Activated naive CD8-positive, alpha-beta T cell treated with anti-CD3 and anti-CD28 coated beads, Interleukin-2, amount 50 U/mL, for 24 hours (primary cell): Measurements from ENCODE around the gene ABCE1.

ENCODE experiments used
- ATAC-seq: fragments of 150-1000 bp; cut with Tn5 transposase; one replicate; pipeline ENCODE4 v1.10.0; 2021
- DNase-seq: peaks from one replicate; pipeline ENCODE4 v3.0.0; 2021
- H3K27ac Mint-ChIP-seq: one replicate; pipeline ENCODE4 v1.8.0; 2021; ENCODE audit warnings: mild to moderate bottlenecking, mixed read lengths
- H3K27me3 Mint-ChIP-seq: one replicate; pipeline ENCODE4 v1.8.0; 2021; ENCODE audit warnings: mixed read lengths
- H3K36me3 Mint-ChIP-seq: one replicate; pipeline ENCODE4 v1.8.0; 2021; ENCODE audit warnings: low read depth, mixed read lengths
- H3K4me1 Mint-ChIP-seq: one replicate; pipeline ENCODE4 v1.8.0; 2021; ENCODE audit warnings: mixed read lengths
- H3K4me3 Mint-ChIP-seq: one replicate; pipeline ENCODE4 v1.8.0; 2021; ENCODE audit warnings: mild to moderate bottlenecking, moderate library complexity, mixed read lengths
- H3K9me3 Mint-ChIP-seq: one replicate; pipeline ENCODE4 v1.8.0; 2021; ENCODE audit warnings: mixed read lengths

ABCE1 gene

DNA sequence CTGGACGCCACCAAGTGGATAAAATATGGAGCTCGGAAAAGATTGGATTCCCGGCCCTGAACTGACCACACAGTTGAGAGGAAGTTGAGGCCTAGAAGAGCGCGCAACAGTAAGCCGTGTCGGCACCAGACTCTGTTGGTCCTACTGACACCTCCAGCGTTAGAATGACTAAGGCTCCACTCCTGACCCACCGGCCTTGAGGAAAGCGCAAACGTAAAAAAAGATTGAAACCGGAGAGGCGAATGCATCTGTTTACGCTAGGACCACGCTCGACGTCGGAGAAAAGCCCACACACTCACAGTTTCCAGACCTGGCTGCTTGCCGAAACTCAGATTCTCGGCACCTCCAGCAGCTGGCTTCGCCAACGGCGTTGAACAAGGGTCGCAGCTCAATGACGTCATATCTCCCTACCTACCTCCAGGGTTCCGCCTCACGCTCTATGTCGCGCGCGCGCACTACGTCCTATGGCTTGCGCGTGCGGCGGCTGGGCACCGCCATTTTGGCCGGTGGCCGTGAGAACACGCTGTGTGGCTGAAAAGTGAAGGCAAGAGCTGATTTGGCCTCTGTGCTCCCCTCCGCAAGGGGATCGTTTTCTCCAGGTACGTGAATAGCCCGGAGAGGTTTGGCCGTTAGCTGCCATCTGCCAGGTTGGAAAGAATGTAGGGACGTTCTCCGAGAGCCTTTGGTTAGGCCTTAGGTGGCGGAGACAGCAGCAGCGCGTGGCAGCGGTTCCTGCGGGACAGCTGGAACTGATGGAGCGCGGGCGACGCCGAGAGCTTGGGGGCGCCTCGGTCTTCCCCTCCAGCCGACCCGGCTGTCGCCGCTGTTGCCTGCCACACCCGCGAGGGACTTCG lies at the start of gene ABCE1, which contains the start of gene ANAPC10:
Gene ABCE1, plus strand, starts transcription at position 491 of the 854 bp plus-strand sequence. CDS start 6,102 bp downstream, outside the sequence.
Gene ANAPC10, minus strand, starts transcription at position 376 of the 854 bp plus-strand sequence. CDS start 2,097 bp downstream, outside the sequence.
- peak; percentile 97 for DNase-seq
- H3K9me3 Mint-ChIP-seq = no peaks in the 10 kb centered on the region
- H3K27ac Mint-ChIP-seq = peak within 1 kb of the TSS; percentile 98
- H3K4me1 Mint-ChIP-seq = peaks cover 39% of the 10 kb centered on the region
- no peak within 1 kb of the TSS for H3K4me3 Mint-ChIP-seq
- ATAC-seq = peak; percentile 94
- H3K27me3 Mint-ChIP-seq = peaks cover 3% of the 10 kb centered on the region
- peaks cover 52% of the 10 kb centered on the region for H3K36me3 Mint-ChIP-seq

GRCh38 chr4:145048817-145049216 lies 49.3 kb upstream of the ABCE1 start:
- Mint-ChIP-seq H3K4me3 (no peak overlapping the region), H3K27me3 (no peaks in the 10 kb centered on the region), H3K9me3 (no peaks in the 10 kb centered on the region), H3K27ac (no peak overlapping the region), H3K4me1 (peaks cover 6% of the 10 kb centered on the region), H3K36me3 (peaks cover 9% of the 10 kb centered on the region)
- DNase-seq = no peak
- ATAC-seq = no peak

GRCh38 chr4:145049241-145049640 lies 48.9 kb upstream of the ABCE1 start:
- no peak overlapping the region for H3K4me3 Mint-ChIP-seq
- no peak for ATAC-seq
- H3K9me3 Mint-ChIP-seq = no peaks in the 10 kb centered on the region
- no peak for DNase-seq
- H3K36me3 Mint-ChIP-seq = peaks cover 9% of the 10 kb centered on the region
- no peaks in the 10 kb centered on the region for H3K27me3 Mint-ChIP-seq
- peaks cover 6% of the 10 kb centered on the region for H3K4me1 Mint-ChIP-seq
- H3K27ac Mint-ChIP-seq = no peak overlapping the region

GRCh38 chr4:145055533-145056257 lies 42.4 kb upstream of the ABCE1 start:
- Mint-ChIP-seq H3K4me1 (peaks cover 30% of the 10 kb centered on the region), H3K27ac (no peak overlapping the region), H3K36me3 (peaks cover 10% of the 10 kb centered on the region), H3K4me3 (no peak overlapping the region), H3K27me3 (no peaks in the 10 kb centered on the region), H3K9me3 (no peaks in the 10 kb centered on the region)
- ATAC-seq (peak; percentile 39), DNase-seq (no peak)

GRCh38 chr4:145056325-145057130 lies 41.6 kb upstream of the ABCE1 start:
- Mint-ChIP-seq H3K4me3 (no peak overlapping the region), H3K9me3 (no peaks in the 10 kb centered on the region), H3K4me1 (peaks cover 30% of the 10 kb centered on the region), H3K27me3 (no peaks in the 10 kb centered on the region), H3K27ac (no peak overlapping the region), H3K36me3 (peaks cover 10% of the 10 kb centered on the region)
- DNase-seq (no peak), ATAC-seq (peak; percentile 74)

- DNase-seq (no peak), ATAC-seq (no peak)
- no peak overlapping the region for H3K27ac Mint-ChIP-seq
- H3K4me1 Mint-ChIP-seq = peaks cover 30% of the 10 kb centered on the region
- H3K4me3 Mint-ChIP-seq = no peak overlapping the region
- H3K9me3 Mint-ChIP-seq = no peaks in the 10 kb centered on the region
- H3K27me3 Mint-ChIP-seq = no peaks in the 10 kb centered on the region
- peaks cover 10% of the 10 kb centered on the region for H3K36me3 Mint-ChIP-seq
These were observed 39.9 kb upstream of the ABCE1 start for GRCh38 chr4:145058256-145058655.

GRCh38 chr4:145061318-145061920 lies 36.7 kb upstream of the ABCE1 start:
- DNase-seq = no peak
- Mint-ChIP-seq H3K27ac (no peak overlapping the region), H3K36me3 (peaks cover 4% of the 10 kb centered on the region), H3K27me3 (no peaks in the 10 kb centered on the region), H3K4me1 (peaks cover 21% of the 10 kb centered on the region), H3K9me3 (no peaks in the 10 kb centered on the region), H3K4me3 (no peak overlapping the region)
- no peak for ATAC-seq

GRCh38 chr4:145066063-145066501 lies 32.0 kb upstream of the ABCE1 start:
- peaks cover 11% of the 10 kb centered on the region for H3K4me1 Mint-ChIP-seq
- no peak for ATAC-seq
- H3K9me3 Mint-ChIP-seq = no peaks in the 10 kb centered on the region
- H3K36me3 Mint-ChIP-seq = peaks cover 8% of the 10 kb centered on the region
- no peak overlapping the region for H3K4me3 Mint-ChIP-seq
- H3K27ac Mint-ChIP-seq = peak overlapping the region; percentile 5
- H3K27me3 Mint-ChIP-seq = no peaks in the 10 kb centered on the region
- DNase-seq = no peak

DNA sequence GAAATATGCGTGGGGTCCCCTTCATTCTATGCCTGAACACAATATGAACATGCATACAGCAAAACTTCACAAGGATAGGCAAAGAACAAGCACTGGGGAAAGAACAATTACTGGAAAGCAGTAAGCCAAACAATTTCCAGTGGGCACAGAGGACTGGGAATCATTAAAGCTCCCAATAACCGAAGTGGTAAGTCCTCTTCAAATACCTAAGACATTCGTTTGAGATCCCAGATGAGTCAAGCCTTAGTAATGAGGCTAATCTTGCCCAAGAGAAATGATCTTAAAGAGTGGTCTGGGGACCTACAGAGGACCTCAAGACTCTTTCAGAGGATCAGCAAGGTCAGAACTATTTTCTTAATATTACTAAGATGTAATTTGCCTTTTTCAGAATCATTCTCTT lies 28.8 kb upstream of the ABCE1 start:
- DNase-seq (no peak), ATAC-seq (no peak)
- H3K27ac Mint-ChIP-seq = no peak overlapping the region

DNA sequence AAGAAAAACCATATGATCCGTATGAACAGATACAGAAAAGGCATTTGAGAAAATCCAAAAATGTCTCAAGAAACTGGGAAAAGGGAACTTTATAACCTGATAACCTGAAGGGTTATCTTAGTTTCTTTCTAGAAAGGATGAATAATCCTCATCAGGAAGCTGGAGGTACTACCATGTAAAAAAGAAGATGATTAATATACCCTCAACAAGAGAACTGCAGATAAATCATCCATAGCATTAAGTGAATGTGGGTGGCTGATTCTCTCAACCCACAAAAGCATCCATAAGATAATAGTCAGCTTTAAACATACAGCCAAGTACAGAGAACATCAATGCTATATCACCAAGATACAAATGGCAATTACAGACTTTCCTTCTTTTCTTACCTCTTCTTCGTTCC lies 26.6 kb upstream of the ABCE1 start:
- DNase-seq = no peak

More for the DNA sequence above, 28.8 kb upstream of the ABCE1 start:
- H3K27me3 Mint-ChIP-seq = no peaks in the 10 kb centered on the region
- H3K4me1 Mint-ChIP-seq = peaks cover 16% of the 10 kb centered on the region
- no peaks in the 10 kb centered on the region for H3K9me3 Mint-ChIP-seq
- H3K36me3 Mint-ChIP-seq = peaks cover 4% of the 10 kb centered on the region
- H3K4me3 Mint-ChIP-seq = no peak overlapping the region

DNA sequence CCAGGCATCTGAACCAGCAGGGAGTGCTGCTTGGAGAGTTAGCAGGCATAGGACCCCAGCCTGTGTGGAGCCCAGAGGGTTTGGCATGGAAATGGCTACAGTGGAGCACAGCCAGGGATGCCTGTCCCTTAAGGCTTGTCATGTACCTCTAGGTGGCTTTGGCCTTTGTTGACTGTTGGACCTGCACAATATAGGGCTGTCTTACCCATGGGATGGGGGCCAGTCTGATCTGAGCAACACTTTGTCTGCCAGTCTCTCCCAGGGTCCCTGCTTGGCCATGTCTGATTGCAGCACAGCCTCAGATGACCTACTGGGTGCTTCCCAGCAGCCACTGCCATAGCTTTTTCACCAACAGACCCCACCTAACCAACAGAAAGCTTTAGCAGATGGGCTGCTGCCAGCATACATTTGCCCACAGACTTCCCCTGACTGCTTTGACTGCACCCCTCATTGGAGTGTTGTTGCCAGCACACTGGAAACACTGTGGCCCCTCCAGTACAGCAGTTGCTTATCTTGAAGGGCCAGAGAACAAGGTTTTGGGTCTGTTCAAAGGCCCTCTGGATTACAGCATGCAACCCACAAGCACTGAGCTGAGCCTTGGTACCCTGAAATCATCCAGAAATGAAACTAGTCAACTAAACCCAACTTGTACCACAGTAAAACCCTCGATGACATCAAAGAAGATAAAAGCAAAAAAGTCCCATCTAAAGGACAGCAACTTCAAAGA lies 22.2 kb upstream of the ABCE1 start:
- peaks cover 41% of the 10 kb centered on the region for H3K36me3 Mint-ChIP-seq
- peaks cover 21% of the 10 kb centered on the region for H3K4me1 Mint-ChIP-seq
- peak overlapping the region; percentile 12 for H3K27ac Mint-ChIP-seq
- H3K9me3 Mint-ChIP-seq = peaks cover 20% of the 10 kb centered on the region
- no peak overlapping the region for H3K4me3 Mint-ChIP-seq
- DNase-seq = no peak
- no peaks in the 10 kb centered on the region for H3K27me3 Mint-ChIP-seq
- peak; percentile 91 for ATAC-seq

More for the DNA sequence above, 26.6 kb upstream of the ABCE1 start:
- peaks cover 18% of the 10 kb centered on the region for H3K4me1 Mint-ChIP-seq
- no peaks in the 10 kb centered on the region for H3K27me3 Mint-ChIP-seq
- H3K9me3 Mint-ChIP-seq = peaks cover 3% of the 10 kb centered on the region
- peak; percentile 25 for ATAC-seq
- peaks cover 11% of the 10 kb centered on the region for H3K36me3 Mint-ChIP-seq
- H3K27ac Mint-ChIP-seq = no peak overlapping the region
- no peak overlapping the region for H3K4me3 Mint-ChIP-seq

GRCh38 chr4:145076469-145076855 lies 21.6 kb upstream of the ABCE1 start:
- no peak for ATAC-seq
- Mint-ChIP-seq H3K4me1 (peaks cover 20% of the 10 kb centered on the region), H3K27ac (peak overlapping the region; percentile 12), H3K4me3 (no peak overlapping the region), H3K36me3 (peaks cover 41% of the 10 kb centered on the region), H3K27me3 (no peaks in the 10 kb centered on the region), H3K9me3 (peaks cover 20% of the 10 kb centered on the region)
- DNase-seq = no peak

DNA sequence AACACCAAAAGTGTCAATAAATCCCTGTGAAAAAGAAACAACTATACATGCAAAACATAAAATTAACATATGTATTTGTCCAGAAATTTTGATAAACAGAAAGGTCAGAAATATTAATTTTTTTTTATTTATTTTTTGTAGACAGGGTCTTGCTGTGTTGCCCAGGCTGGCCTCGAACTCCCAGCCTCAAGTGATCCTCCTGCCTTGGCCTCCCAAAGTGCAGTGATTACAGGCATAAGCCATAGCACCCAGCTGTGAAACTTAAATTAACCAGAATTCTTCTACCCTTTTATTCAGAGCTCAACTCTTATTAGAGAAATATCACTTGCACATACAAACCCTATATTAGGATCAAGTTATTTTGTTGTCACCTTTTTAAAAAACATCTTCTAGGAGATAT lies 16.4 kb upstream of the ABCE1 start:
- Mint-ChIP-seq H3K36me3 (peaks cover 40% of the 10 kb centered on the region), H3K4me1 (peaks cover 12% of the 10 kb centered on the region), H3K27me3 (no peaks in the 10 kb centered on the region), H3K27ac (no peak overlapping the region), H3K4me3 (no peak overlapping the region), H3K9me3 (peaks cover 16% of the 10 kb centered on the region)
- ATAC-seq = no peak
- DNase-seq = no peak
